ENCODE measurements around the gene CLDN9. TPM values are rescaled to one million over a fixed set of nuclear protein-coding genes. Genes with fewer than 3 reads are reported as not detected.

The CLDN9 gene
- total and polyA plus RNA-seq, 9 of the 15 experiments (the other 6 are each of a cell fraction or from before 2014, with no cell fraction given), result 0.12 to 0.44 (median 0.22) TPM; not detected in 4

GRCh38 chr16:3020604-3021448 is 8.1 kb downstream of the CLDN9 start (continued):
- TF ChIP-seq ATF2 (CRISPR knock-in tag; IDR thresholded peaks at IDR 0.05) (no peak), FOXK1 (CRISPR knock-in tag; IDR thresholded peaks at IDR 0.05; ENCODE audit: borderline replicate concordance) (peak; percentile 81; the same call in 1 of the 2 replicates), NRF1 (conservative IDR thresholded peaks at IDR 0.05 in 1 of 2, IDR thresholded peaks at IDR 0.05 in 1 of 2) (0 out of 4 replicates have a peak, but pooled peaks have one; percentile 2 to 15), ELK1 (CRISPR knock-in tag; IDR thresholded peaks at IDR 0.05) (no peak), IRF2 (CRISPR knock-in tag; IDR thresholded peaks at IDR 0.05) (no peak), ZZZ3 (IDR thresholded peaks at IDR 0.05) (no peak), COPS2 (conservative IDR thresholded peaks at IDR 0.05) (no peak), ELF4 (CRISPR knock-in tag; IDR thresholded peaks at IDR 0.05) (no peak), ADNP (tag; IDR thresholded peaks at IDR 0.05) (no peak), ARID2 (IDR thresholded peaks at IDR 0.05) (no peak), KDM5B (IDR thresholded peaks at IDR 0.05; ENCODE audit: insufficient replicate concordance, low read depth, low read length) (peak; percentile 17), MCM2 (IDR thresholded peaks at IDR 0.05; ENCODE audit: low read depth) (no peak), HMG20A (CRISPR knock-in tag; conservative IDR thresholded peaks at IDR 0.05) (no peak), BRD9 (IDR thresholded peaks at IDR 0.05; ENCODE audit: low read depth, partially characterized antibody) (peak; percentile 22), NCOA4 (IDR thresholded peaks at IDR 0.05; ENCODE audit: partially characterized antibody) (no peak), HDAC8 (tag; IDR thresholded peaks at IDR 0.05) (no peak), ZNF780A (CRISPR knock-in tag; IDR thresholded peaks at IDR 0.05) (no peak), GATA2 (CRISPR knock-in tag; IDR thresholded peaks at IDR 0.05) (no peak), ZNF165 (CRISPR knock-in tag; IDR thresholded peaks at IDR 0.05; ENCODE audit: borderline replicate concordance) (no peak), HDAC2 (IDR thresholded peaks at IDR 0.05) (0 out of 2 replicates have a peak, but pooled peaks have one; percentile 20), TRIM24 (IDR thresholded peaks at IDR 0.05) (no peak), MCM3 (IDR thresholded peaks at IDR 0.05) (no peak), BCOR (IDR thresholded peaks at IDR 0.05) (0 out of 2 replicates have a peak, but pooled peaks have one; percentile 18), ZNF77 (CRISPR knock-in tag; IDR thresholded peaks at IDR 0.05) (no peak), HMGXB4 (CRISPR knock-in tag; IDR thresholded peaks at IDR 0.05) (no peak)
- TF ChIP-seq, protein P1, sequence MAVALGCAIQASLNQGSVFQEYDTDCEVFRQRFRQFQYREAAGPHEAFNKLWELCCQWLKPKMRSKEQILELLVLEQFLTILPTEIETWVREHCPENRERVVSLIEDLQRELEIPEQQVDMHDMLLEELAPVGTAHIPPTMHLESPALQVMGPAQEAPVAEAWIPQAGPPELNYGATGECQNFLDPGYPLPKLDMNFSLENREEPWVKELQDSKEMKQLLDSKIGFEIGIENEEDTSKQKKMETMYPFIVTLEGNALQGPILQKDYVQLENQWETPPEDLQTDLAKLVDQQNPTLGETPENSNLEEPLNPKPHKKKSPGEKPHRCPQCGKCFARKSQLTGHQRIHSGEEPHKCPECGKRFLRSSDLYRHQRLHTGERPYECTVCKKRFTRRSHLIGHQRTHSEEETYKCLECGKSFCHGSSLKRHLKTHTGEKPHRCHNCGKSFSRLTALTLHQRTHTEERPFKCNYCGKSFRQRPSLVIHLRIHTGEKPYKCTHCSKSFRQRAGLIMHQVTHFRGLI (CRISPR knock-in tag; IDR thresholded peaks at IDR 0.05), result no peak
